Measurements from ENCODE around the gene ZSCAN4. TPM values are rescaled to one million over a fixed set of nuclear protein-coding genes. Genes with fewer than 3 reads are reported as not detected.

Gene ZSCAN4
- total and polyA plus RNA-seq, 4 donors, result not detected

DNA sequence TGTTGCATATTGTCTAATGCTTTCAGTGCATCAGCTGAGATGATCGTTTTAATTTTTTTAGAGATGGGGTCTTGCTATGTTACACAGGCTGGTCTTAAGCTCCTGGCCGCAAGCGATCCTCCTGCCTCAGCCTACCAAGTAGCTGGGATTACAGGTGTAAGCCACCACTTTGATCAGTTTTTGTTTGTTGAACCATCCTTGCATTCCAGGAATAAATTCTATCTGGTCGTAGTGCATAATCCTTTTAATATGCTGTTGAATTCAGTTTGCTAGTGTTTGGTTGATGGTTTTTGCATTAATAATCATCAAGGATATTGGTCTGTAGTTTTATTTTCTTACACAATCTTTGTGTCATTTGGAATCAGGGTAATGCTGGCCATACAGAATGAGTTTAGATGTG, 31.4 kb upstream of the ZSCAN4 start:
- Histone ChIP-seq H3K27me3 (ENCODE audit: control insufficient read depth in 4 of 4, insufficient read depth in 4 of 4, low read length in 3 of 4) (no peaks in the 10 kb centered on the region), H3K9me3 (ENCODE audit: control insufficient read depth in 4 of 4, low read length in 3 of 4) (peaks cover 28 to 59% (median 55%) of the 10 kb centered on the region in 4 donors), H3K27ac (ENCODE audit: low read depth in 1 of 2, low read length in 2 of 2) (no peak overlapping the region), H3K36me3 (ENCODE audit: control insufficient read depth in 4 of 4, insufficient read depth in 3 of 4, low read depth in 1 of 4, low read length in 3 of 4) (peaks cover 19 to 75% (median 62%) of the 10 kb centered on the region in 4 donors), H3K4me1 (ENCODE audit: control insufficient read depth in 4 of 4, insufficient read depth in 4 of 4, low read length in 3 of 4) (peaks cover 4 to 10% (median 8%) of the 10 kb centered on the region in 4 donors), H3K4me3 (ENCODE audit: low read depth in 1 of 3, low read length in 3 of 3) (peak overlapping the region in 2 of 3 donors; percentile 20 to 39), H3K9ac (ENCODE audit: low read depth in 1 of 2, low read length in 2 of 2) (no peak overlapping the region)
- TF ChIP-seq HNF4A (conservative IDR thresholded peaks at IDR 0.05) (no peak), GABPA (IDR thresholded peaks at IDR 0.05 in 1 of 2, conservative IDR thresholded peaks at IDR 0.05 in 1 of 2) (no peak), NR2F2 (IDR thresholded peaks at IDR 0.05) (no peak), ZBTB33 (IDR thresholded peaks at IDR 0.05) (no peak), REST (IDR thresholded peaks at IDR 0.05) (no peak), MAX (IDR thresholded peaks at IDR 0.05) (no peak), HNF4G (IDR thresholded peaks at IDR 0.05) (no peak), YY1 (IDR thresholded peaks at IDR 0.05) (no peak), SP1 (IDR thresholded peaks at IDR 0.05) (no peak), JUND (IDR thresholded peaks at IDR 0.05) (no peak), FOXA1 (IDR thresholded peaks at IDR 0.05) (no peak), RXRA (IDR thresholded peaks at IDR 0.05) (no peak), FOXA2 (IDR thresholded peaks at IDR 0.05) (no peak), RAD21 (IDR thresholded peaks at IDR 0.05) (no peak), EGR1 (IDR thresholded peaks at IDR 0.05; ENCODE audit: low read depth in 2 of 2) (no peak)
- TF ChIP-seq, protein P1, sequence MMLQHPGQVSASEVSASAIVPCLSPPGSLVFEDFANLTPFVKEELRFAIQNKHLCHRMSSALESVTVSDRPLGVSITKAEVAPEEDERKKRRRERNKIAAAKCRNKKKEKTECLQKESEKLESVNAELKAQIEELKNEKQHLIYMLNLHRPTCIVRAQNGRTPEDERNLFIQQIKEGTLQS (IDR thresholded peaks at IDR 0.05), result no peak
- DNase-seq (ENCODE audit: low spot score), result no peak
- 99% methylated on average over 4 of the region's 4 CpGs for WGBS

DNA sequence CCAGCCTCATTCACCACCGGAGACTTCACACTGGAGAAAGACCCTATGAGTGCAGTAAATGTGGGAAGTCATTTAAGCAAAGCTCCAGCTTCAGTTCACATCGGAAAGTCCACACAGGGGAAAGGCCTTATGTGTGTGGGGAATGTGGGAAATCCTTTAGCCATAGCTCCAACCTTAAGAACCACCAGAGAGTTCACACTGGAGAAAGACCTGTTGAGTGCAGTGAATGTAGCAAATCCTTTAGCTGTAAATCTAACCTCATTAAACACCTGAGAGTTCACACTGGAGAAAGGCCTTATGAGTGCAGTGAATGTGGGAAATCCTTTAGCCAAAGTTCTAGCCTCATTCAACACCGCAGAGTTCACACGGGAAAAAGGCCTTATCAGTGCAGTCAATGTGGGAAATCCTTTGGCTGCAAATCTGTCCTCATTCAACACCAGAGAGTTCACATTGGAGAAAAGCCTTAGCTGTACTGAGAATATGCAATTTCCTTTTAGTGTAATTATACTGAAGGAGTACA, 27.0 kb upstream of the ZSCAN4 start:
- Histone ChIP-seq H3K36me3 (ENCODE audit: control insufficient read depth in 4 of 4, insufficient read depth in 3 of 4, low read depth in 1 of 4, low read length in 3 of 4) (peaks cover 16 to 54% (median 49%) of the 10 kb centered on the region in 4 donors), H3K4me3 (ENCODE audit: low read depth in 1 of 3, low read length in 3 of 3) (peak overlapping the region in 2 of 3 donors; percentile 43 to 66), H3K27me3 (ENCODE audit: control insufficient read depth in 4 of 4, insufficient read depth in 4 of 4, low read length in 3 of 4) (no peaks in the 10 kb centered on the region), H3K4me1 (ENCODE audit: control insufficient read depth in 4 of 4, insufficient read depth in 4 of 4, low read length in 3 of 4) (no peaks in the 10 kb centered on the region), H3K9me3 (ENCODE audit: control insufficient read depth in 4 of 4, low read length in 3 of 4) (peaks cover 36 to 60% (median 57%) of the 10 kb centered on the region in 4 donors), H3K9ac (ENCODE audit: low read depth in 1 of 2, low read length in 2 of 2) (no peak overlapping the region), H3K27ac (ENCODE audit: low read depth in 1 of 2, low read length in 2 of 2) (no peak overlapping the region)
- TF ChIP-seq, protein P1 (IDR thresholded peaks at IDR 0.05), result no peak
- TF ChIP-seq RAD21 (IDR thresholded peaks at IDR 0.05) (no peak), CTCF (IDR thresholded peaks at IDR 0.05; ENCODE audit: low read depth, low read length, missing input control) (no peak), FOXA2 (IDR thresholded peaks at IDR 0.05) (no peak), TAF1 (conservative IDR thresholded peaks at IDR 0.05) (no peak), HNF4A (conservative IDR thresholded peaks at IDR 0.05) (no peak), HNF4G (IDR thresholded peaks at IDR 0.05) (no peak), MAX (IDR thresholded peaks at IDR 0.05) (no peak), YY1 (IDR thresholded peaks at IDR 0.05) (no peak), NR2F2 (IDR thresholded peaks at IDR 0.05) (no peak), FOXA1 (IDR thresholded peaks at IDR 0.05) (no peak), RXRA (IDR thresholded peaks at IDR 0.05) (no peak), JUND (IDR thresholded peaks at IDR 0.05) (no peak), EGR1 (IDR thresholded peaks at IDR 0.05; ENCODE audit: low read depth in 2 of 2) (no peak), GABPA (IDR thresholded peaks at IDR 0.05 in 1 of 2, conservative IDR thresholded peaks at IDR 0.05 in 1 of 2) (no peak), ZBTB33 (IDR thresholded peaks at IDR 0.05) (no peak)
- WGBS, result 98% methylated on average over 4 of the region's 4 CpGs
- DNase-seq (ENCODE audit: low spot score), result no peak
